ENCODE data around the gene AOC3.
A peak's percentile ranks its signal among the peaks of the same experiment; 100 is the strongest.

AOC3 gene

GRCh38 chr17:42832213-42832933, 18.6 kb upstream of the AOC3 start:
- no peaks in the 10 kb centered on the region for H3K9me3 ChIP-seq
- in situ Hi-C loops (cut with MboI; ENCODE audit: low sequenced_read_pairs) = loop anchor here (10.0 to 25.0 kb wide), 2 partner anchors 258 to 505 kb away; partner anchors contain the start of gene PSMC3IP
- H3K4me1 ChIP-seq = peaks cover 7% of the 10 kb centered on the region
- no peaks in the 10 kb centered on the region for H3K27me3 ChIP-seq (ENCODE audit: low read depth)
- no peak for DNase-seq (ENCODE audit: low spot score in 2 of 2)
- H3K4me3 ChIP-seq = peak overlapping the region; percentile 76
- peaks cover 32% of the 10 kb centered on the region for H3K36me3 ChIP-seq (replicated peaks)

- Histone ChIP-seq H3K27me3 (ENCODE audit: low read depth) (no peaks in the 10 kb centered on the region), H3K9me3 (no peaks in the 10 kb centered on the region), H3K36me3 (replicated peaks) (peaks cover 40% of the 10 kb centered on the region), H3K4me1 (peaks cover 7% of the 10 kb centered on the region), H3K4me3 (peak within 1 kb of the TSS; percentile 76)
- in situ Hi-C loops (cut with MboI; ENCODE audit: low sequenced_read_pairs) = loop anchor here (10.0 to 25.0 kb wide), 2 partner anchors 258 to 504 kb away; partner anchors contain the start of gene PSMC3IP
- peak; percentile 92 for DNase-seq (ENCODE audit: low spot score in 2 of 2)
Measured at GRCh38 chr17:42832934-42833766, 17.8 kb upstream of the AOC3 start, which contains the start of gene PSME3. PSME3 (plus strand) TSS chr17:42833397; CDS start chr17:42833632, 235 bp downstream.

- Histone ChIP-seq H3K27me3 (ENCODE audit: low read depth) (no peaks in the 10 kb centered on the region), H3K4me1 (peaks cover 7% of the 10 kb centered on the region), H3K36me3 (replicated peaks) (peaks cover 47% of the 10 kb centered on the region), H3K4me3 (peak overlapping the region; percentile 76), H3K9me3 (no peaks in the 10 kb centered on the region)
- in situ Hi-C loops (cut with MboI; ENCODE audit: low sequenced_read_pairs) = loop anchor here (10.0 to 25.0 kb wide), 2 partner anchors 259 to 503 kb away; partner anchors contain the start of gene PSMC3IP
- DNase-seq (ENCODE audit: low spot score in 2 of 2) = no peak
Measured at GRCh38 chr17:42833767-42834422, 17.1 kb upstream of the AOC3 start.

- Histone ChIP-seq H3K4me3 (no peak overlapping the region), H3K4me1 (peaks cover 7% of the 10 kb centered on the region), H3K9me3 (no peaks in the 10 kb centered on the region), H3K27me3 (ENCODE audit: low read depth) (no peaks in the 10 kb centered on the region), H3K36me3 (replicated peaks) (peaks cover 64% of the 10 kb centered on the region)
- no peak for DNase-seq (ENCODE audit: low spot score in 2 of 2)
- in situ Hi-C loops (cut with MboI; ENCODE audit: low sequenced_read_pairs) = loop anchor here (10.0 to 25.0 kb wide), 2 partner anchors 261 to 502 kb away; partner anchors contain the start of gene PSMC3IP
Measured at GRCh38 chr17:42835732-42836131, 15.3 kb upstream of the AOC3 start.

GRCh38 chr17:42841975-42842685, 8.9 kb upstream of the AOC3 start:
- in situ Hi-C loops (cut with MboI; ENCODE audit: low sequenced_read_pairs) = loop anchor here (25.0 kb wide), 1 partner anchor 495 kb away; no protein-coding TSS in a partner anchor

GRCh38 chr17:42843358-42843934, 7.6 kb upstream of the AOC3 start:
- no peaks in the 10 kb centered on the region for H3K4me1 ChIP-seq
- H3K27me3 ChIP-seq (ENCODE audit: low read depth) = no peaks in the 10 kb centered on the region
- H3K4me3 ChIP-seq = no peak overlapping the region
- peaks cover 69% of the 10 kb centered on the region for H3K36me3 ChIP-seq (replicated peaks)
- in situ Hi-C loops (cut with MboI; ENCODE audit: low sequenced_read_pairs) = loop anchor here (25.0 kb wide), 1 partner anchor 494 kb away; no protein-coding TSS in a partner anchor
- peak; percentile 38 to 48 for DNase-seq (ENCODE audit: low spot score in 2 of 2)
- H3K9me3 ChIP-seq = no peaks in the 10 kb centered on the region

More at GRCh38 chr17:42841975-42842685, 8.9 kb upstream of the AOC3 start:
- no peaks in the 10 kb centered on the region for H3K27me3 ChIP-seq (ENCODE audit: low read depth)
- H3K36me3 ChIP-seq (replicated peaks) = peaks cover 82% of the 10 kb centered on the region
- H3K4me3 ChIP-seq = no peak overlapping the region
- no peaks in the 10 kb centered on the region for H3K9me3 ChIP-seq
- H3K4me1 ChIP-seq = no peaks in the 10 kb centered on the region
- no peak for DNase-seq (ENCODE audit: low spot score in 2 of 2)

GRCh38 chr17:42844271-42844670, 6.7 kb upstream of the AOC3 start, which contains the start of gene AOC2:
AOC2 (plus strand) TSS chr17:42844580; CDS start chr17:42844627, 47 bp downstream.
- DNase-seq (ENCODE audit: low spot score in 2 of 2) = no peak
- Histone ChIP-seq H3K4me1 (no peaks in the 10 kb centered on the region), H3K36me3 (replicated peaks) (peaks cover 61% of the 10 kb centered on the region), H3K27me3 (ENCODE audit: low read depth) (no peaks in the 10 kb centered on the region), H3K4me3 (no peak within 1 kb of the TSS), H3K9me3 (no peaks in the 10 kb centered on the region)
- in situ Hi-C loops (cut with MboI; ENCODE audit: low sequenced_read_pairs) = loop anchor here (25.0 kb wide), 1 partner anchor 493 kb away; no protein-coding TSS in a partner anchor

- no peak for DNase-seq (ENCODE audit: low spot score in 2 of 2)
- Histone ChIP-seq H3K27me3 (ENCODE audit: low read depth) (no peaks in the 10 kb centered on the region), H3K4me1 (no peaks in the 10 kb centered on the region), H3K9me3 (no peaks in the 10 kb centered on the region), H3K36me3 (replicated peaks) (peaks cover 55% of the 10 kb centered on the region), H3K4me3 (no peak overlapping the region)
- in situ Hi-C loops (cut with MboI; ENCODE audit: low sequenced_read_pairs) = loop anchor here (25.0 kb wide), 1 partner anchor 492 kb away; no protein-coding TSS in a partner anchor
Measured at GRCh38 chr17:42844761-42845555, 6.0 kb upstream of the AOC3 start.

GRCh38 chr17:42845556-42845917, 5.5 kb upstream of the AOC3 start:
- peaks cover 49% of the 10 kb centered on the region for H3K36me3 ChIP-seq (replicated peaks)
- H3K4me1 ChIP-seq = no peaks in the 10 kb centered on the region
- in situ Hi-C loops (cut with MboI; ENCODE audit: low sequenced_read_pairs) = loop anchor here (25.0 kb wide), 1 partner anchor 492 kb away; no protein-coding TSS in a partner anchor

GRCh38 chr17:42845918-42846593, 4.9 kb upstream of the AOC3 start:
- in situ Hi-C loops (cut with MboI; ENCODE audit: low sequenced_read_pairs) = loop anchor here (25.0 kb wide), 1 partner anchor 491 kb away; no protein-coding TSS in a partner anchor
- no peak for DNase-seq (ENCODE audit: low spot score in 2 of 2)
- Histone ChIP-seq H3K27me3 (ENCODE audit: low read depth) (no peaks in the 10 kb centered on the region), H3K4me1 (no peaks in the 10 kb centered on the region), H3K36me3 (replicated peaks) (peaks cover 46% of the 10 kb centered on the region), H3K9me3 (no peaks in the 10 kb centered on the region), H3K4me3 (no peak overlapping the region)

More at GRCh38 chr17:42845556-42845917, 5.5 kb upstream of the AOC3 start:
- DNase-seq (ENCODE audit: low spot score in 2 of 2) = no peak
- no peak overlapping the region for H3K4me3 ChIP-seq
- H3K9me3 ChIP-seq = no peaks in the 10 kb centered on the region
- no peaks in the 10 kb centered on the region for H3K27me3 ChIP-seq (ENCODE audit: low read depth)

- peaks cover 39% of the 10 kb centered on the region for H3K36me3 ChIP-seq (replicated peaks)
- H3K27me3 ChIP-seq (ENCODE audit: low read depth) = no peaks in the 10 kb centered on the region
- in situ Hi-C loops (cut with MboI; ENCODE audit: low sequenced_read_pairs) = loop anchor here (25.0 kb wide), 1 partner anchor 491 kb away; no protein-coding TSS in a partner anchor
- H3K4me3 ChIP-seq = no peak overlapping the region
- no peaks in the 10 kb centered on the region for H3K9me3 ChIP-seq
- DNase-seq (ENCODE audit: low spot score in 2 of 2) = no peak
- no peaks in the 10 kb centered on the region for H3K4me1 ChIP-seq
Measured at GRCh38 chr17:42846594-42847280, 4.3 kb upstream of the AOC3 start.
